Hepatocyte (in vitro differentiated cells): Measurements from ENCODE around the gene FMN1. TPM values are rescaled to one million over a fixed set of nuclear protein-coding genes. Genes with fewer than 3 reads are reported as not detected.

Experiments
- DNase-seq: peaks from one replicate; pipeline ENCODE4 v3.0.0-alpha.2; 2016; ENCODE audit warnings: low spot score
- H2AFZ ChIP-seq: fragments of 200-600 bp; sonication (generic); 2 replicates; pipeline ENCODE4 v1.6.0; 2016; ENCODE audit warnings: antibody characterized with exemption, mild to moderate bottlenecking
- H3K27ac ChIP-seq: fragments of 200-600 bp; sonication (generic); 2 replicates; pipeline ENCODE4 v1.5.1; 2016; ENCODE audit warnings: mild to moderate bottlenecking
- H3K27me3 ChIP-seq: fragments of 200-600 bp; sonication (generic); 2 replicates; pipeline ENCODE4 v1.6.1; 2016
- H3K36me3 ChIP-seq: fragments of 200-600 bp; sonication (generic); replicated peaks from 2 replicates; pipeline ENCODE4 v1.5.1; 2016; ENCODE audit warnings: low read depth; ENCODE audit not compliant: insufficient read depth
- H3K4me1 ChIP-seq: fragments of 200-600 bp; sonication (generic); 2 replicates; pipeline ENCODE4 v1.5.1; 2016; ENCODE audit warnings: mild to moderate bottlenecking, moderate library complexity; ENCODE audit not compliant: insufficient read depth
- H3K4me2 ChIP-seq: fragments of 200-600 bp; sonication (generic); 2 replicates; pipeline ENCODE4 v1.6.0; 2016
- H3K4me3 ChIP-seq: fragments of 200-600 bp; sonication (generic); 2 replicates; pipeline ENCODE4 v1.5.1; 2016; ENCODE audit warnings: mild to moderate bottlenecking
- H3K79me2 ChIP-seq: fragments of 200-600 bp; sonication (generic); 2 replicates; pipeline ENCODE4 v1.6.0; 2017; ENCODE audit warnings: mild to moderate bottlenecking
- H3K9me2 ChIP-seq: fragments of 200-600 bp; sonication (generic); replicated peaks from 2 replicates; pipeline ENCODE4 v1.6.0; 2017; ENCODE audit warnings: mild to moderate bottlenecking; ENCODE audit not compliant: insufficient read depth
- H3K9me3 ChIP-seq: fragments of 200-600 bp; sonication (generic); 2 replicates; pipeline ENCODE4 v1.5.1; 2016; ENCODE audit warnings: low read depth, mild to moderate bottlenecking
- H4K20me1 ChIP-seq: fragments of 200-600 bp; sonication (generic); 2 replicates; pipeline ENCODE4 v1.6.0; 2016; ENCODE audit warnings: mild to moderate bottlenecking; ENCODE audit not compliant: insufficient read depth, poor library complexity, severe bottlenecking
- CTCF ChIP-seq: fragments of 200-600 bp; sonication (generic); IDR thresholded peaks from 2 replicates; pipeline ENCODE4 v1.5.1; 2016; ENCODE audit warnings: antibody characterized with exemption, mild to moderate bottlenecking; ENCODE audit not compliant: poor library complexity
- EZH2 ChIP-seq: fragments of 200-600 bp; sonication (generic); IDR thresholded peaks from 2 replicates; pipeline ENCODE4 v1.6.1; 2016; ENCODE audit warnings: antibody characterized with exemption, mild to moderate bottlenecking, borderline replicate concordance
- EZH2phosphoT487 ChIP-seq: fragments of 200-600 bp; sonication (generic); IDR thresholded peaks from one replicate; pipeline ENCODE4 v1.6.1; 2018; ENCODE audit warnings: antibody characterized with exemption, mild to moderate bottlenecking, low read depth, moderate library complexity; ENCODE audit not compliant: unreplicated experiment, severe bottlenecking
- WGBS: methylation state at CpG from one replicate; pipeline ENCODE4 v1.1.6; 2016; ENCODE audit warnings: low lambda C conversion rate; ENCODE audit errors: missing lambda C conversion rate; 5-methylcytosine and 5-hydroxymethylcytosine counted together
- polyA plus RNA-seq: library from polyadenylated mRNA; unstranded; fragments of >200 nt; fragmentation: Nextera tagmentation; extraction: Ambion mirVana; gene quantifications from 2 replicates; pipeline ENCODE4 v1.2.1, GENCODE V29; 2016
- total RNA-seq: library from RNA; depleted of rRNA; stranded (reverse); fragments of >200 nt; gene quantifications from 2 replicates; pipeline ENCODE4 v1.2.3, GENCODE V29; 2014

Gene FMN1
- total and polyA plus RNA-seq, 2 experiments from 2014 or later: 0.07 to 0.70 TPM

- Histone ChIP-seq H3K9me3 (no peaks in the 10 kb centered on the region), H3K79me2 (no peaks in the 10 kb centered on the region), H2AFZ (no peak overlapping the region), H4K20me1 (no peaks in the 10 kb centered on the region), H3K4me2 (no peak overlapping the region), H3K4me1 (no peaks in the 10 kb centered on the region), H3K36me3 (no peaks in the 10 kb centered on the region), H3K9me2 (no peaks in the 10 kb centered on the region), H3K4me3 (no peak overlapping the region), H3K27me3 (no peaks in the 10 kb centered on the region), H3K27ac (no peak overlapping the region)
- no peak for TF ChIP-seq EZH2
- TF ChIP-seq CTCF: no peak
- no peak for TF ChIP-seq EZH2phosphoT487
- 92% methylated on average over 10 of the region's 10 CpGs for WGBS
- no peak for DNase-seq
Measured at GRCh38 chr15:33016405-33017024, 178.0 kb downstream of the FMN1 start.

- Histone ChIP-seq H3K4me1 (no peaks in the 10 kb centered on the region), H3K27me3 (no peaks in the 10 kb centered on the region), H3K4me3 (no peak overlapping the region), H3K9me2 (no peaks in the 10 kb centered on the region), H2AFZ (no peak overlapping the region), H3K4me2 (no peak overlapping the region), H3K9me3 (no peaks in the 10 kb centered on the region), H3K36me3 (no peaks in the 10 kb centered on the region), H3K79me2 (no peaks in the 10 kb centered on the region), H4K20me1 (no peaks in the 10 kb centered on the region), H3K27ac (no peak overlapping the region)
- WGBS: 68% methylated on average over 1 of the region's 1 CpG
- TF ChIP-seq EZH2phosphoT487 (no peak), CTCF (no peak), EZH2 (no peak)
- no peak for DNase-seq
Measured at GRCh38 chr15:33014586-33014985, 179.9 kb downstream of the FMN1 start.

GRCh38 chr15:33013827-33014445 is 180.6 kb downstream of the FMN1 start:
- Histone ChIP-seq H3K27ac (no peak overlapping the region), H3K36me3 (no peaks in the 10 kb centered on the region), H3K4me1 (no peaks in the 10 kb centered on the region), H3K4me3 (no peak overlapping the region), H3K27me3 (no peaks in the 10 kb centered on the region), H3K4me2 (no peak overlapping the region), H2AFZ (no peak overlapping the region), H3K9me2 (no peaks in the 10 kb centered on the region), H4K20me1 (no peaks in the 10 kb centered on the region), H3K79me2 (no peaks in the 10 kb centered on the region), H3K9me3 (no peaks in the 10 kb centered on the region)
- TF ChIP-seq EZH2 (no peak), EZH2phosphoT487 (no peak), CTCF (no peak)
- WGBS: 75% methylated on average over 3 of the region's 3 CpGs
- DNase-seq: no peak
